IMR-90 (cell line): ENCODE measurements around the gene RSRC1. TPM values are rescaled to one million over a fixed set of nuclear protein-coding genes. Genes with fewer than 3 reads are reported as not detected.

ENCODE experiments used
- ATAC-seq: fragments of 200-7000 bp; cut with Tn5 transposase; 2 replicates; pipeline ENCODE4 v1.9.1; 2020; ENCODE audit warnings: low read depth, mild to moderate bottlenecking, moderate library complexity
- BruUV-seq: library from RNA; stranded (reverse); fragments of 400-500 nt; replicated peaks from 2 replicates; lab custom pipeline; 2021; lab: Mats Ljungman, UMichigan
- CTCF ChIA-PET: fragments of 300-600 bp; formaldehyde crosslinking; extraction: SDS; loops from one replicate; lab custom pipeline; 2021; ENCODE audit warnings: antibody characterized with exemption; lab: Yijun Ruan, JAX
- POLR2A ChIA-PET: fragments of 300-600 bp; sonication (Branson Sonifier 250); formaldehyde crosslinking; loops from one replicate; lab custom pipeline; 2022; ENCODE audit warnings: antibody characterized with exemption; ENCODE audit not compliant: unreplicated experiment; lab: Charles Lee
- DNase-seq: peaks from one replicate; pipeline ENCODE4 v3.0.0; 2013
- H2AFZ ChIP-seq: replicated peaks from 2 replicates; pipeline ENCODE3; 2013; ENCODE audit warnings: low read length, mild to moderate bottlenecking; ENCODE audit not compliant: poor library complexity
- H2AK5ac ChIP-seq: 2 replicates; pipeline ENCODE4 v1.6.1; 2013; ENCODE audit warnings: low read depth, low read length, inconsistent platforms
- H2AK9ac ChIP-seq: replicated peaks from 2 replicates; pipeline ENCODE3; 2013; ENCODE audit warnings: mild to moderate bottlenecking, low read depth, low read length, moderate library complexity; ENCODE audit not compliant: poor library complexity
- H2BK120ac ChIP-seq: 2 replicates; pipeline ENCODE4 v1.6.1; 2013; ENCODE audit warnings: low read depth, low read length, inconsistent platforms
- H2BK15ac ChIP-seq: 3 replicates; pipeline ENCODE4 v1.6.1; 2013; ENCODE audit warnings: low read depth, low read length, inconsistent platforms
- H2BK20ac ChIP-seq: 2 replicates; pipeline ENCODE4 v1.6.1; 2013; ENCODE audit warnings: low read depth, mild to moderate bottlenecking, inconsistent platforms, low read length, moderate library complexity
- H2BK5ac ChIP-seq: 2 replicates; pipeline ENCODE4 v1.6.1; 2013; ENCODE audit warnings: mild to moderate bottlenecking, low read depth, low read length, inconsistent platforms; ENCODE audit not compliant: poor library complexity, severe bottlenecking
- H3K14ac ChIP-seq: replicated peaks from 2 replicates; pipeline ENCODE4 v1.6.1; 2013; ENCODE audit warnings: low read depth, low read length, inconsistent platforms
- H3K18ac ChIP-seq: 2 replicates; pipeline ENCODE4 v1.6.1; 2013; ENCODE audit warnings: low read depth, low read length, control low read depth
- H3K23ac ChIP-seq: 2 replicates; pipeline ENCODE4 v1.6.1; 2013; ENCODE audit warnings: low read depth, low read length, inconsistent platforms
- H3K27ac ChIP-seq: 2 replicates; pipeline ENCODE4 v1.5.1; 2013; ENCODE audit warnings: mild to moderate bottlenecking, control low read depth, low read length; ENCODE audit not compliant: insufficient read depth
- H3K27me3 ChIP-seq: 2 replicates; pipeline ENCODE4 v1.6.1; 2013; ENCODE audit warnings: low read length; ENCODE audit not compliant: control insufficient read depth, insufficient read depth
- H3K36me3 ChIP-seq: 2 replicates; pipeline ENCODE4 v1.6.1; 2013; ENCODE audit warnings: low read length, mixed read lengths; ENCODE audit not compliant: control insufficient read depth, insufficient read depth
- H3K4ac ChIP-seq: 2 replicates; pipeline ENCODE4 v1.6.1; 2013; ENCODE audit warnings: low read depth, low read length, inconsistent platforms
- H3K4me1 ChIP-seq: 2 replicates; pipeline ENCODE4 v1.6.1; 2013; ENCODE audit warnings: low read length, mixed read lengths; ENCODE audit not compliant: control insufficient read depth, insufficient read depth
- H3K4me2 ChIP-seq: 2 replicates; pipeline ENCODE4 v1.6.1; 2013; ENCODE audit warnings: low read depth, mild to moderate bottlenecking, control low read depth, low read length, moderate library complexity
- H3K4me3 ChIP-seq: 2 replicates; pipeline ENCODE4 v1.5.1; 2013; ENCODE audit warnings: low read depth, mild to moderate bottlenecking, control low read depth, low read length, moderate library complexity; ENCODE audit not compliant: insufficient read depth
- H3K56ac ChIP-seq: 2 replicates; pipeline ENCODE4 v1.6.1; 2013; ENCODE audit warnings: low read length, inconsistent platforms; ENCODE audit not compliant: insufficient read depth; ENCODE audit errors: extremely low read depth
- H3K79me1 ChIP-seq, 2 experiments: 2 replicates each; pipeline ENCODE4 v1.6.1; 2013; ENCODE audit warnings: low read length in 2 of 2, inconsistent platforms in 1 of 2, low read depth in 1 of 2
- H3K9ac ChIP-seq: 2 replicates; pipeline ENCODE4 v1.6.1; 2013; ENCODE audit warnings: low read depth, low read length, control low read depth
- H3K9me1 ChIP-seq: 2 replicates; pipeline ENCODE4 v1.6.1; 2013; ENCODE audit warnings: low read length, inconsistent platforms; ENCODE audit not compliant: insufficient read depth
- H3K9me3 ChIP-seq: 2 replicates; pipeline ENCODE4 v1.6.1; 2013; ENCODE audit warnings: low read length; ENCODE audit not compliant: control insufficient read depth, insufficient read depth
- H4K20me1 ChIP-seq: 2 replicates; pipeline ENCODE4 v1.6.1; 2013; ENCODE audit warnings: low read length, inconsistent platforms; ENCODE audit not compliant: insufficient read depth
- H4K5ac ChIP-seq: 2 replicates; pipeline ENCODE4 v1.6.1; 2013; ENCODE audit warnings: mild to moderate bottlenecking, low read depth, low read length, control low read depth
- H4K8ac ChIP-seq, 2 experiments: 2 replicates each; pipeline ENCODE4 v1.6.1; 2013; ENCODE audit warnings: low read depth in 2 of 2, low read length in 2 of 2, control low read depth in 1 of 2, inconsistent platforms in 1 of 2
- H4K91ac ChIP-seq: 2 replicates; pipeline ENCODE4 v1.6.1; 2013; ENCODE audit warnings: low read depth, low read length, inconsistent platforms; ENCODE audit not compliant: insufficient read depth
- CEBPB ChIP-seq: IDR thresholded peaks from 2 replicates; pipeline ENCODE4 v1.6.1; 2012; ENCODE audit warnings: low read depth, low read length, improper control_type of control experiment
- MXI1 ChIP-seq: IDR thresholded peaks from 2 replicates; pipeline ENCODE4 v1.6.1; 2012; ENCODE audit warnings: low read depth, mild to moderate bottlenecking, low read length, moderate library complexity, borderline replicate concordance
- WGBS, 2 experiments: methylation state at CpG; one replicate each; pipeline versions ENCODE4 v1.1.5 to v1.1.7; 2013; ENCODE audit warnings: missing lambda C conversion rate in 2 of 2; ENCODE audit not compliant: insufficient read length in 1 of 2; ENCODE audit errors: extremely low coverage in 2 of 2; 5-methylcytosine and 5-hydroxymethylcytosine counted together
- dilution Hi-C: fragments of 300-500 bp; cut with HindIII; formaldehyde crosslinking; loops from one replicate; pipeline ENCODE4 v1.14.3; 2018; ENCODE audit warnings: low sequenced_read_pairs; ENCODE audit not compliant: unreplicated experiment
- in situ Hi-C: fragments of 300-500 bp; cut with MboI; formaldehyde crosslinking; loops from 3 replicates; pipeline ENCODE4 v1.14.3; 2019; ENCODE audit warnings: low sequenced_read_pairs, inconsistent platforms, mixed read lengths
- intact Hi-C: fragments of 100-400 bp; cut with micrococcal nuclease; formaldehyde crosslinking; loops from 2 replicates; pipeline ENCODE4 v1.10.0; 2022
- polyA plus RNA-seq, 3 experiments: library from polyadenylated mRNA; depleted of rRNA; stranded (reverse); fragments of >200 nt; gene quantifications; 2 replicates each; pipeline ENCODE4 v1.2.3, GENCODE V29; 2012; ENCODE audit warnings: low replicate concordance in 1 of 3
- total RNA-seq: library from RNA; depleted of rRNA; stranded (reverse); fragments of >200 nt; gene quantifications from 2 replicates; pipeline ENCODE4 v1.2.3, GENCODE V29; 2012

Gene RSRC1
- total and polyA plus RNA-seq, 2 of the 4 experiments (the other 2 are of a cell fraction) = 3.8 to 41.8 TPM

DNA sequence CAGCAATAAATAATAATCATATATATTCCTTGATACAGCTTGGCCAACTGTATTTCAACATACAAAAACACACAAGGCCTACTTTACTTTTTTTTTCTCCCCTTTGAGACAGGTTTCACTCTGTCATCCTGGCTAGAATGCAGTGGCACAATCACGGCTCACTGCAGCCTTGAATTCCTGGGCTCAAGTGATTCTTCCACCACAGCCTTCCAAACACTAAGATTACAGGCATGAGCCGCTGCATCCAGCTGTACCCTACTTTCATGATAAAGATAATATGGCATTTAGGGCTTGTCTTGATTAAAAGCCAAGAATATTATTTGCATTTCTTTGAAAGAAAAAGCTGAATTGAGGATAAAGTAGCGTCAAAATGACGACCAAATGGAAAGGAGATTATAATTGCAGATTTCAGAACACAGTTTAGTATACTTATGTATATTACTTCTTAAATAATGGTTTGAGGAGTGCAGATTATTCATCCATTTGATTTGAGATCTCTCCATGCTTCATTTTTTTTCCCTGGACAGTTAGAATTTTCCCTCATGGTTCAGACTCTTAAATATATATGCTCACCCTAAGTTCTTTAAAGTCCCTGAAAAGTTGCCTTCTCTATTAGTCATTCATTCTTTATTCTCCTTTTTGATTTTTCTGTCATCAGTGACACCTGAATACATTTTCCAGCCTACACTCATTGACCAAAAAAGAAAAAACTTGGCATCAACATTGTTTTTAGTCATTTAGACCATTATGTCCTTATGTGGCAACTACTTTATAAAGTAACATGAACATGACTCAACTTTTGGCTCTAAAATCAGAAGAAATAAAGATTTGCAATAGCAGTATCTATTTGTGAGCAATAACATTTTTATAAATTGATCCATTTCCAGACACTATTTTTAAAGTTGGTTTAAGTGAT is 412.6 kb downstream of the RSRC1 start:
- H3K27ac ChIP-seq = no peak overlapping the region
- no peak overlapping the region for H3K9ac ChIP-seq
- CTCF ChIA-PET = interaction anchor here (1.4 kb wide), 1 partner anchor 9 kb away, joined by 4 read pairs; no protein-coding TSS in a partner anchor
- no peak overlapping the region for H3K23ac ChIP-seq
- H3K4ac ChIP-seq = no peak overlapping the region
- TF ChIP-seq CEBPB (peak; percentile 60; the same call in 1 of the 2 replicates), MXI1 (no peak)
- DNase-seq (peak; percentile 69), ATAC-seq (no peak; the same call in 1 of the 2 replicates)
- no peak overlapping the region for H4K91ac ChIP-seq
- no peak overlapping the region for H2AK9ac ChIP-seq
- no peaks in the 10 kb centered on the region for H3K27me3 ChIP-seq
- H4K20me1 ChIP-seq = no peaks in the 10 kb centered on the region
- H2BK15ac ChIP-seq = no peak overlapping the region
- H3K4me2 ChIP-seq = no peak overlapping the region
- no peaks in the 10 kb centered on the region for H3K9me1 ChIP-seq
- no peak overlapping the region for H3K4me3 ChIP-seq
- no peak overlapping the region for H2BK20ac ChIP-seq
- no peaks in the 10 kb centered on the region for H3K9me3 ChIP-seq
- dilution Hi-C loops = no loop called here
- H3K79me1 ChIP-seq = no peaks in the 10 kb centered on the region
- no peak overlapping the region for H2BK120ac ChIP-seq
- no peak overlapping the region for H3K56ac ChIP-seq
- no peak overlapping the region for H3K18ac ChIP-seq
- no peak overlapping the region for H3K14ac ChIP-seq
- H4K8ac ChIP-seq = no peak overlapping the region
- intact Hi-C loops = loop anchor here (10.0 kb wide), 1 partner anchor 208 kb away; no protein-coding TSS in a partner anchor
- no peak overlapping the region for H4K5ac ChIP-seq
- peaks cover 3% of the 10 kb centered on the region for H3K4me1 ChIP-seq
- in situ Hi-C loops = loop anchor here (10.0 kb wide), 1 partner anchor 908 kb away; no protein-coding TSS in a partner anchor
- no peak overlapping the region for H2BK5ac ChIP-seq
- WGBS, 2 experiments = no CpG with 5 or more reads among the region's 4 CpGs
- no TSS peak for BruUV-seq
- no peak overlapping the region for H2AFZ ChIP-seq
- POLR2A ChIA-PET = no interaction called here
- no peaks in the 10 kb centered on the region for H3K36me3 ChIP-seq
- H2AK5ac ChIP-seq = no peak overlapping the region
